CD4-positive, CD25-positive, alpha-beta regulatory T cell (primary cell): ENCODE data around the gene C2CD4B. TPM values are rescaled to one million over a fixed set of nuclear protein-coding genes. Genes with fewer than 3 reads are reported as not detected.
A peak's percentile ranks its signal among the peaks of the same experiment; 100 is the strongest.

Experiments used
- ATAC-seq, 2 donors: fragments of 150-1000 bp; cut with Tn5 transposase; one replicate each; pipeline ENCODE4 v1.10.0; 2021; ENCODE audit warnings: low read depth in 2 of 2, moderate number of reproducible peaks in 2 of 2, moderate library complexity in 1 of 2
- DNase-seq, 3 donors: peaks; one replicate each; pipeline versions ENCODE4 v3.0.0 to v3.0.0-alpha.2; 2012 to 2022; ENCODE audit warnings: mixed read lengths in 1 of 3
- H3K27ac ChIP-seq: one replicate; pipeline ENCODE4 v1.7.0; 2013; ENCODE audit warnings: mild to moderate bottlenecking, low read length; ENCODE audit not compliant: insufficient read depth, poor library complexity, severe bottlenecking
- H3K27me3 ChIP-seq: one replicate; pipeline ENCODE4 v1.7.0; 2013; ENCODE audit warnings: low read length; ENCODE audit not compliant: control insufficient read depth, insufficient read depth
- H3K36me3 ChIP-seq: one replicate; pipeline ENCODE4 v1.7.0; 2013; ENCODE audit warnings: mild to moderate bottlenecking, low read length, moderate library complexity; ENCODE audit not compliant: control insufficient read depth, insufficient read depth
- H3K4me1 ChIP-seq: 2 replicates; pipeline ENCODE4 v1.7.0; 2013; ENCODE audit warnings: mild to moderate bottlenecking, low read length; ENCODE audit not compliant: insufficient read depth, control insufficient read depth, poor library complexity, severe bottlenecking
- H3K4me3 ChIP-seq: one replicate; pipeline ENCODE4 v1.7.0; 2013; ENCODE audit warnings: low read depth, mild to moderate bottlenecking, low read length, moderate library complexity
- H3K9me3 ChIP-seq, 2 experiments: 1 replicate in 1 of 2; 2 replicates in 1 of 2; pipeline ENCODE4 v1.7.0; 2013; ENCODE audit warnings: low read length in 2 of 2, mild to moderate bottlenecking in 1 of 2, moderate library complexity in 1 of 2; ENCODE audit not compliant: control insufficient read depth in 2 of 2
- H3K27ac Mint-ChIP-seq, 3 donors: one replicate each; pipeline ENCODE4 v1.8.0; 2020 to 2022; ENCODE audit warnings: mild to moderate bottlenecking in 3 of 3, mixed read lengths in 3 of 3, moderate library complexity in 2 of 3
- H3K27me3 Mint-ChIP-seq: one replicate; pipeline ENCODE4 v1.8.0; 2022; ENCODE audit warnings: mild to moderate bottlenecking, mixed read lengths
- H3K36me3 Mint-ChIP-seq: one replicate; pipeline ENCODE4 v1.8.0; 2020; ENCODE audit warnings: mixed read lengths
- H3K4me1 Mint-ChIP-seq, 4 donors: one replicate each; pipeline ENCODE4 v1.8.0; 2020 to 2022; ENCODE audit warnings: mixed read lengths in 4 of 4, mild to moderate bottlenecking in 1 of 4
- H3K4me3 Mint-ChIP-seq, 4 donors: one replicate each; pipeline ENCODE4 v1.8.0; 2020 to 2022; ENCODE audit warnings: mild to moderate bottlenecking in 4 of 4, mixed read lengths in 4 of 4, moderate library complexity in 3 of 4
- H3K9me3 Mint-ChIP-seq, 7 donors: one replicate each; pipeline ENCODE4 v1.8.0; 2020 to 2022; ENCODE audit warnings: mixed read lengths in 7 of 7, mild to moderate bottlenecking in 3 of 7, moderate library complexity in 2 of 7
- polyA plus RNA-seq, 4 donors: library from polyadenylated mRNA; unstranded; fragments of 300-500 nt; fragmentation: Illumina TruSeq; gene quantifications; one replicate each; pipeline ENCODE4 v1.2.3, GENCODE V29; 2021
- total RNA-seq: library from RNA; stranded (reverse); gene quantifications from one replicate; pipeline ENCODE4 v1.2.3, GENCODE V29; 2022

C2CD4B gene
- total RNA-seq: 0.74 TPM
- polyA plus RNA-seq: under 1 TPM in 1 of 4 donors, not detected in 3; 0.92 TPM

- peak within 1 kb of the TSS in 1 of 3 donors; percentile 66 for H3K27ac Mint-ChIP-seq
- peak in 2 of 3 donors; percentile 2 to 44 for DNase-seq
These were observed at the start of gene C2CD4B for GRCh38 chr15:62165104-62165792. Gene C2CD4B (minus strand): TSS chr15:62165285. CDS start chr15:62164984, 301 bp downstream.

GRCh38 chr15:62212741-62213140 is 47.7 kb upstream of the C2CD4B start:
- ATAC-seq (no peak), DNase-seq (peak in 1 of 3 donors; percentile 67)
- peaks cover 11 to 14% of the 10 kb centered on the region in 2 experiments for H3K9me3 ChIP-seq
- Mint-ChIP-seq H3K27me3 (no peaks in the 10 kb centered on the region), H3K36me3 (no peaks in the 10 kb centered on the region), H3K27ac (no peak overlapping the region), H3K9me3 (peaks cover 0 to 20% (median 6%) of the 10 kb centered on the region in 7 donors), H3K4me1 (peaks cover 0 to 16% (median 7%) of the 10 kb centered on the region in 4 donors), H3K4me3 (no peak overlapping the region)
- no peak overlapping the region for H3K4me3 ChIP-seq
- H3K4me1 ChIP-seq: peaks cover 3% of the 10 kb centered on the region
- no peak overlapping the region for H3K27ac ChIP-seq
- H3K36me3 ChIP-seq: no peaks in the 10 kb centered on the region
- H3K27me3 ChIP-seq: no peaks in the 10 kb centered on the region

More at GRCh38 chr15:62165104-62165792, at the start of gene C2CD4B:
- Mint-ChIP-seq H3K9me3 (peaks cover 0 to 2% (median 0%) of the 10 kb centered on the region in 7 donors), H3K27me3 (peaks cover 67% of the 10 kb centered on the region), H3K36me3 (no peaks in the 10 kb centered on the region), H3K4me3 (peak within 1 kb of the TSS; percentile 73 to 84 (median 77)), H3K4me1 (peaks cover 0 to 15% (median 10%) of the 10 kb centered on the region in 4 donors)
- Histone ChIP-seq H3K4me1 (peaks cover 12% of the 10 kb centered on the region), H3K36me3 (no peaks in the 10 kb centered on the region), H3K4me3 (no peak within 1 kb of the TSS), H3K27me3 (peaks cover 51% of the 10 kb centered on the region), H3K27ac (no peak within 1 kb of the TSS), H3K9me3 (no peaks in the 10 kb centered on the region)
- peak in 1 of 2 donors; percentile 30 for ATAC-seq

- no peaks in the 10 kb centered on the region for H3K27me3 Mint-ChIP-seq
These were observed 46.3 kb upstream of the C2CD4B start for GRCh38 chr15:62211348-62211747.

GRCh38 chr15:62209821-62210220 is 44.7 kb upstream of the C2CD4B start:
- H3K4me3 Mint-ChIP-seq: no peak overlapping the region
- H3K9me3 ChIP-seq: peaks cover 0 to 3% of the 10 kb centered on the region in 2 experiments
- no peak overlapping the region for H3K4me3 ChIP-seq
- H3K27ac ChIP-seq: no peak overlapping the region
- no peaks in the 10 kb centered on the region for H3K36me3 ChIP-seq
- H3K27me3 Mint-ChIP-seq: peaks cover 5% of the 10 kb centered on the region
- H3K4me1 Mint-ChIP-seq: peaks cover 0 to 16% (median 7%) of the 10 kb centered on the region in 4 donors
- H3K9me3 Mint-ChIP-seq: peaks cover 0 to 4% (median 0%) of the 10 kb centered on the region in 7 donors
- no peaks in the 10 kb centered on the region for H3K27me3 ChIP-seq
- ATAC-seq: no peak
- no peaks in the 10 kb centered on the region for H3K36me3 Mint-ChIP-seq
- H3K4me1 ChIP-seq: peaks cover 3% of the 10 kb centered on the region
- no peak overlapping the region for H3K27ac Mint-ChIP-seq
- no peak for DNase-seq

More at GRCh38 chr15:62211348-62211747, 46.3 kb upstream of the C2CD4B start:
- ATAC-seq (no peak), DNase-seq (no peak)
- peaks cover 0 to 6% of the 10 kb centered on the region in 2 experiments for H3K9me3 ChIP-seq
- H3K4me3 ChIP-seq: no peak overlapping the region
- peaks cover 0 to 11% (median 0%) of the 10 kb centered on the region in 7 donors for H3K9me3 Mint-ChIP-seq
- no peak overlapping the region for H3K4me3 Mint-ChIP-seq
- no peaks in the 10 kb centered on the region for H3K27me3 ChIP-seq
- H3K27ac ChIP-seq: no peak overlapping the region
- H3K36me3 ChIP-seq: no peaks in the 10 kb centered on the region
- no peak overlapping the region for H3K27ac Mint-ChIP-seq
- H3K36me3 Mint-ChIP-seq: no peaks in the 10 kb centered on the region
- H3K4me1 Mint-ChIP-seq: peaks cover 0 to 16% (median 7%) of the 10 kb centered on the region in 4 donors
- peaks cover 3% of the 10 kb centered on the region for H3K4me1 ChIP-seq

GRCh38 chr15:62209322-62209721 is 44.2 kb upstream of the C2CD4B start:
- no peaks in the 10 kb centered on the region for H3K36me3 ChIP-seq

GRCh38 chr15:62208884-62209283 is 43.8 kb upstream of the C2CD4B start:
- no peak overlapping the region for H3K4me3 ChIP-seq
- H3K27ac Mint-ChIP-seq: no peak overlapping the region
- H3K36me3 ChIP-seq: no peaks in the 10 kb centered on the region
- H3K4me1 Mint-ChIP-seq: peaks cover 0 to 16% (median 7%) of the 10 kb centered on the region in 4 donors
- no peaks in the 10 kb centered on the region for H3K27me3 ChIP-seq
- ATAC-seq (no peak), DNase-seq (no peak)
- H3K4me3 Mint-ChIP-seq: no peak overlapping the region
- H3K36me3 Mint-ChIP-seq: no peaks in the 10 kb centered on the region
- peaks cover 0 to 3% of the 10 kb centered on the region in 2 experiments for H3K9me3 ChIP-seq
- peaks cover 3% of the 10 kb centered on the region for H3K4me1 ChIP-seq
- peaks cover 0 to 4% (median 0%) of the 10 kb centered on the region in 7 donors for H3K9me3 Mint-ChIP-seq
- H3K27ac ChIP-seq: no peak overlapping the region
- H3K27me3 Mint-ChIP-seq: peaks cover 8% of the 10 kb centered on the region

More at GRCh38 chr15:62209322-62209721, 44.2 kb upstream of the C2CD4B start:
- ATAC-seq: no peak
- no peaks in the 10 kb centered on the region for H3K36me3 Mint-ChIP-seq
- H3K27me3 Mint-ChIP-seq: peaks cover 5% of the 10 kb centered on the region
- Histone ChIP-seq H3K9me3 (peaks cover 0 to 3% of the 10 kb centered on the region in 2 experiments), H3K4me3 (no peak overlapping the region), H3K27me3 (no peaks in the 10 kb centered on the region), H3K27ac (no peak overlapping the region), H3K4me1 (peaks cover 3% of the 10 kb centered on the region)
- peaks cover 0 to 16% (median 7%) of the 10 kb centered on the region in 4 donors for H3K4me1 Mint-ChIP-seq
- no peak overlapping the region for H3K4me3 Mint-ChIP-seq
- peaks cover 0 to 4% (median 0%) of the 10 kb centered on the region in 7 donors for H3K9me3 Mint-ChIP-seq
- peak overlapping the region in 1 of 3 donors; percentile 61 for H3K27ac Mint-ChIP-seq
- no peak for DNase-seq

GRCh38 chr15:62208367-62208766 is 43.3 kb upstream of the C2CD4B start:
- no peak overlapping the region for H3K4me3 Mint-ChIP-seq
- H3K4me3 ChIP-seq: no peak overlapping the region
- DNase-seq (no peak), ATAC-seq (no peak)
- no peaks in the 10 kb centered on the region for H3K36me3 ChIP-seq
- peaks cover 0 to 4% (median 0%) of the 10 kb centered on the region in 7 donors for H3K9me3 Mint-ChIP-seq
- H3K27ac ChIP-seq: no peak overlapping the region
- H3K4me1 Mint-ChIP-seq: peaks cover 0 to 16% (median 7%) of the 10 kb centered on the region in 4 donors
- peaks cover 3% of the 10 kb centered on the region for H3K4me1 ChIP-seq
- peaks cover 9% of the 10 kb centered on the region for H3K27me3 Mint-ChIP-seq
- no peaks in the 10 kb centered on the region for H3K27me3 ChIP-seq
- no peaks in the 10 kb centered on the region for H3K36me3 Mint-ChIP-seq
- H3K9me3 ChIP-seq: peaks cover 0 to 3% of the 10 kb centered on the region in 2 experiments
- no peak overlapping the region for H3K27ac Mint-ChIP-seq
